ENCODE data around the gene GPR143. TPM values are rescaled to one million over a fixed set of nuclear protein-coding genes. Genes with fewer than 3 reads are reported as not detected.

GPR143 gene
- total RNA-seq, 2 donors from 2014 or later = 11.7 to 13.5 TPM

- H3K36me3 ChIP-seq (ENCODE audit: control insufficient read depth, insufficient read depth, low read length) = no peaks in the 10 kb centered on the region
- no peaks in the 10 kb centered on the region for H3K9me3 ChIP-seq (ENCODE audit: control insufficient read depth, low read length)
- peak; percentile 74 for DNase-seq
- no peaks in the 10 kb centered on the region for H3K27me3 Mint-ChIP-seq (ENCODE audit: insufficient read depth)
- H3K9me3 Mint-ChIP-seq = peaks cover 37% of the 10 kb centered on the region
- peaks cover 3% of the 10 kb centered on the region for H3K4me1 Mint-ChIP-seq
- no peak for TF ChIP-seq CTCF (conservative IDR thresholded peaks at IDR 0.05)
- no peak overlapping the region for H3K4me3 ChIP-seq (ENCODE audit: low read length)
- no peaks in the 10 kb centered on the region for H3K27me3 ChIP-seq (ENCODE audit: control insufficient read depth, insufficient read depth, low read length, poor library complexity, severe bottlenecking)
- H3K4me3 Mint-ChIP-seq = peak overlapping the region; percentile 62
- H3K27ac ChIP-seq (ENCODE audit: low read depth, low read length) = no peak overlapping the region
- no peak overlapping the region for H3K9ac ChIP-seq (ENCODE audit: extremely low read depth, low read length, poor library complexity, severe bottlenecking)
- no peaks in the 10 kb centered on the region for H3K36me3 Mint-ChIP-seq (ENCODE audit: low read depth)
- H3K4me1 ChIP-seq (ENCODE audit: control insufficient read depth, insufficient read depth, low read length) = no peaks in the 10 kb centered on the region
- no peak overlapping the region for H3K27ac Mint-ChIP-seq
- 36 to 42% methylated on average over 12 to 64 of the region's 67 CpGs for WGBS, 2 experiments (ENCODE audit: insufficient coverage in 1 of 2, insufficient read length in 1 of 2)
These were observed 443 bp downstream of the GPR143 start for GRCh38 chrX:9765072-9765736.

- no peak for TF ChIP-seq CTCF (conservative IDR thresholded peaks at IDR 0.05)
- Mint-ChIP-seq H3K27ac (no peak overlapping the region), H3K27me3 (ENCODE audit: insufficient read depth) (no peaks in the 10 kb centered on the region), H3K9me3 (peaks cover 54% of the 10 kb centered on the region), H3K4me1 (no peaks in the 10 kb centered on the region), H3K36me3 (ENCODE audit: low read depth) (peaks cover 6% of the 10 kb centered on the region), H3K4me3 (no peak overlapping the region)
- H3K4me3 ChIP-seq (ENCODE audit: low read length) = no peak overlapping the region
- H3K36me3 ChIP-seq (ENCODE audit: control insufficient read depth, insufficient read depth, low read length) = no peaks in the 10 kb centered on the region
- no peaks in the 10 kb centered on the region for H3K27me3 ChIP-seq (ENCODE audit: control insufficient read depth, insufficient read depth, low read length, poor library complexity, severe bottlenecking)
- H3K4me1 ChIP-seq (ENCODE audit: control insufficient read depth, insufficient read depth, low read length) = no peaks in the 10 kb centered on the region
- H3K27ac ChIP-seq (ENCODE audit: low read depth, low read length) = no peak overlapping the region
- DNase-seq = no peak
- no peak overlapping the region for H3K9ac ChIP-seq (ENCODE audit: extremely low read depth, low read length, poor library complexity, severe bottlenecking)
- H3K9me3 ChIP-seq (ENCODE audit: control insufficient read depth, low read length) = no peaks in the 10 kb centered on the region
- 91% methylated on average over 8 of the region's 8 CpGs; no CpG with 5 or more reads in 1 of the 2 experiments for WGBS, 2 experiments (ENCODE audit: insufficient coverage in 1 of 2, insufficient read length in 1 of 2)
These were observed 6.3 kb downstream of the GPR143 start for GRCh38 chrX:9759337-9759736.

GRCh38 chrX:9758021-9758638 is 7.5 kb downstream of the GPR143 start:
- TF ChIP-seq CTCF (conservative IDR thresholded peaks at IDR 0.05) = no peak
- H3K4me1 Mint-ChIP-seq = no peaks in the 10 kb centered on the region
- no peaks in the 10 kb centered on the region for H3K9me3 ChIP-seq (ENCODE audit: control insufficient read depth, low read length)
- H3K9me3 Mint-ChIP-seq = peaks cover 59% of the 10 kb centered on the region
- WGBS, 2 experiments (ENCODE audit: insufficient coverage in 1 of 2, insufficient read length in 1 of 2) = 80% methylated on average over 3 of the region's 4 CpGs; no CpG with 5 or more reads in 1 of the 2 experiments
- H3K4me1 ChIP-seq (ENCODE audit: control insufficient read depth, insufficient read depth, low read length) = no peaks in the 10 kb centered on the region
- no peak overlapping the region for H3K9ac ChIP-seq (ENCODE audit: extremely low read depth, low read length, poor library complexity, severe bottlenecking)
- DNase-seq = no peak
- no peaks in the 10 kb centered on the region for H3K27me3 ChIP-seq (ENCODE audit: control insufficient read depth, insufficient read depth, low read length, poor library complexity, severe bottlenecking)
- H3K27me3 Mint-ChIP-seq (ENCODE audit: insufficient read depth) = no peaks in the 10 kb centered on the region
- no peak overlapping the region for H3K27ac ChIP-seq (ENCODE audit: low read depth, low read length)
- H3K4me3 ChIP-seq (ENCODE audit: low read length) = no peak overlapping the region
- peaks cover 6% of the 10 kb centered on the region for H3K36me3 Mint-ChIP-seq (ENCODE audit: low read depth)
- no peak overlapping the region for H3K4me3 Mint-ChIP-seq
- H3K36me3 ChIP-seq (ENCODE audit: control insufficient read depth, insufficient read depth, low read length) = no peaks in the 10 kb centered on the region
- no peak overlapping the region for H3K27ac Mint-ChIP-seq

Data from endodermal cell (in vitro differentiated cells).